Measurements from ENCODE around the gene MYO18A.
A peak's percentile ranks its signal among the peaks of the same experiment; 100 is the strongest.

The MYO18A gene

DNA sequence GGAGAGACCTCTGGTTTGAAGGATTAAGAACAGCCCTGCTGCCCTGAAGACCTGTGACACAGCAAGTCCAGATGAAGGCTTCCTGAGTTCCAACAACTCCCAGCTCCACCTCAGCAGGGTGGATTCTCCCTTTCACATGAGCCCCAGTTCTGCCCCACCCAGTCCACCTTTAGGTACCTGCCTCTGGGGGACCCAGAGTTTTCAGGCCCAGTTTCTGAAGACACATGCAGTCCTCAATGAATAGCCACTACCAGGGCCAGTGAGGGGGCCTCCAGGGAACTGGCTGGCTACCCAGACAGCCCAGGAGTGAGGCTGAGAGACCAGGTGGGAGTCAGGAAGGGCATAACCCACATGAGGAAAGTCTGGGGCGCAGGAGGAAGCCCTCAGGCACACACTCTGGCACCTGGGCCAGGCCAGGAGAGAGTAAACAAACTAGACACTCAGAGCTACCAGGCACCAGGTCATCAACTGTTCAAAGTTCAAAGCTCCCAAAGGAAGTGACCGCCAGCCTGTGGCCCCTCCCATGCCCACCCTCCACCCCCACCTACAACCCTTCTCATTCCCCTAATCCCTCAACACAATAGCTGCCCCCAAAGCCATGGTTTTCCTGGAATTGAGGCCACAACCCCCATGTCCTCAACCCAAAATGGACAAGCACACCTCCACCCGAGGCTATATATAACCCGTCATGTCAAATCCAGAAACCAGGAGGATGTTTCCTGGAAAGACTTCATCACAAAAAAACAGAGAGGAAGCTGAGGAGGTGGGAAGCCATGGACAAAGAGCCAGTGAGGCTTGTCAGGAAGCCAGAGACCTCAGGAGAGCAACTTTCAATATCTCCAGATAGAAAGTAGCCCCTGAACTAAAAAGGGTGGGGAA lies 2.1 kb downstream of the MYO18A start:
- H3K9ac ChIP-seq (ENCODE audit: low read length), result no peak overlapping the region
- H3K9me3 ChIP-seq (ENCODE audit: insufficient read depth, low read length), result no peaks in the 10 kb centered on the region
- no peaks in the 10 kb centered on the region for H3K79me2 ChIP-seq (ENCODE audit: low read length)
- H4K20me1 ChIP-seq (ENCODE audit: insufficient read depth, low read length), result no peaks in the 10 kb centered on the region
- H3K27ac ChIP-seq (ENCODE audit: low read length), result no peak overlapping the region
- H3K27me3 ChIP-seq (ENCODE audit: low read depth, low read length), result no peaks in the 10 kb centered on the region
- H3K36me3 ChIP-seq (replicated peaks; ENCODE audit: low read depth, low read length), result no peaks in the 10 kb centered on the region
- no peak overlapping the region for H3K4me2 ChIP-seq (ENCODE audit: low read length)
- TF ChIP-seq EZH2phosphoT487 (IDR thresholded peaks at IDR 0.05; ENCODE audit: low read depth), result no peak
- TF ChIP-seq, protein P1, sequence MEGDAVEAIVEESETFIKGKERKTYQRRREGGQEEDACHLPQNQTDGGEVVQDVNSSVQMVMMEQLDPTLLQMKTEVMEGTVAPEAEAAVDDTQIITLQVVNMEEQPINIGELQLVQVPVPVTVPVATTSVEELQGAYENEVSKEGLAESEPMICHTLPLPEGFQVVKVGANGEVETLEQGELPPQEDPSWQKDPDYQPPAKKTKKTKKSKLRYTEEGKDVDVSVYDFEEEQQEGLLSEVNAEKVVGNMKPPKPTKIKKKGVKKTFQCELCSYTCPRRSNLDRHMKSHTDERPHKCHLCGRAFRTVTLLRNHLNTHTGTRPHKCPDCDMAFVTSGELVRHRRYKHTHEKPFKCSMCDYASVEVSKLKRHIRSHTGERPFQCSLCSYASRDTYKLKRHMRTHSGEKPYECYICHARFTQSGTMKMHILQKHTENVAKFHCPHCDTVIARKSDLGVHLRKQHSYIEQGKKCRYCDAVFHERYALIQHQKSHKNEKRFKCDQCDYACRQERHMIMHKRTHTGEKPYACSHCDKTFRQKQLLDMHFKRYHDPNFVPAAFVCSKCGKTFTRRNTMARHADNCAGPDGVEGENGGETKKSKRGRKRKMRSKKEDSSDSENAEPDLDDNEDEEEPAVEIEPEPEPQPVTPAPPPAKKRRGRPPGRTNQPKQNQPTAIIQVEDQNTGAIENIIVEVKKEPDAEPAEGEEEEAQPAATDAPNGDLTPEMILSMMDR (IDR thresholded peaks at IDR 0.05; ENCODE audit: low read depth, low read length), result no peak
- H3K4me3 ChIP-seq (ENCODE audit: low read length), result no peak overlapping the region
- peaks cover 20% of the 10 kb centered on the region for H3K4me1 ChIP-seq (ENCODE audit: low read length)
- H2AFZ ChIP-seq (ENCODE audit: low read depth, low read length), result no peak overlapping the region

DNA sequence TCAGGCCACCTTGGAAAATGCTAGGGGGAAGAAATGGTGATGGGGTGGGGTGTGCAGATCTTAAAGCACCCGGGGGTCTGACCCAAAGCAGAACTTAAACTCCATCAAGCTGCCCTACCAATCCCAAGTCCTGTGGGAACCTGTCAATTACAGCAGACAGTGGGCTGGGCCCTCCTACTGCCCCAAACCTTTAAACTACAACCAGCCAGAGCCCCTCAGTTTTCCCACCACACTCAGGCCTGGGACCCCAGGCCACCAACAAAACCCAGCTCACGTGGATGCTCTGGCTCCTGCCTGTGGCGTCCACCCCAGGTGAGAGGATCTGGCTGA lies 2.7 kb downstream of the MYO18A start:
- Histone ChIP-seq H3K27ac (ENCODE audit: low read length) (no peak overlapping the region), H3K4me3 (ENCODE audit: low read length) (no peak overlapping the region), H3K9ac (ENCODE audit: low read length) (no peak overlapping the region), H4K20me1 (ENCODE audit: insufficient read depth, low read length) (no peaks in the 10 kb centered on the region), H3K4me2 (ENCODE audit: low read length) (no peak overlapping the region), H3K9me3 (ENCODE audit: insufficient read depth, low read length) (no peaks in the 10 kb centered on the region), H3K79me2 (ENCODE audit: low read length) (no peaks in the 10 kb centered on the region), H3K4me1 (ENCODE audit: low read length) (peaks cover 20% of the 10 kb centered on the region), H2AFZ (ENCODE audit: low read depth, low read length) (no peak overlapping the region), H3K27me3 (ENCODE audit: low read depth, low read length) (no peaks in the 10 kb centered on the region), H3K36me3 (replicated peaks; ENCODE audit: low read depth, low read length) (no peaks in the 10 kb centered on the region)
- no peak for TF ChIP-seq EZH2phosphoT487 (IDR thresholded peaks at IDR 0.05; ENCODE audit: low read depth)
- TF ChIP-seq, protein P1 (IDR thresholded peaks at IDR 0.05; ENCODE audit: low read depth, low read length), result no peak

DNA sequence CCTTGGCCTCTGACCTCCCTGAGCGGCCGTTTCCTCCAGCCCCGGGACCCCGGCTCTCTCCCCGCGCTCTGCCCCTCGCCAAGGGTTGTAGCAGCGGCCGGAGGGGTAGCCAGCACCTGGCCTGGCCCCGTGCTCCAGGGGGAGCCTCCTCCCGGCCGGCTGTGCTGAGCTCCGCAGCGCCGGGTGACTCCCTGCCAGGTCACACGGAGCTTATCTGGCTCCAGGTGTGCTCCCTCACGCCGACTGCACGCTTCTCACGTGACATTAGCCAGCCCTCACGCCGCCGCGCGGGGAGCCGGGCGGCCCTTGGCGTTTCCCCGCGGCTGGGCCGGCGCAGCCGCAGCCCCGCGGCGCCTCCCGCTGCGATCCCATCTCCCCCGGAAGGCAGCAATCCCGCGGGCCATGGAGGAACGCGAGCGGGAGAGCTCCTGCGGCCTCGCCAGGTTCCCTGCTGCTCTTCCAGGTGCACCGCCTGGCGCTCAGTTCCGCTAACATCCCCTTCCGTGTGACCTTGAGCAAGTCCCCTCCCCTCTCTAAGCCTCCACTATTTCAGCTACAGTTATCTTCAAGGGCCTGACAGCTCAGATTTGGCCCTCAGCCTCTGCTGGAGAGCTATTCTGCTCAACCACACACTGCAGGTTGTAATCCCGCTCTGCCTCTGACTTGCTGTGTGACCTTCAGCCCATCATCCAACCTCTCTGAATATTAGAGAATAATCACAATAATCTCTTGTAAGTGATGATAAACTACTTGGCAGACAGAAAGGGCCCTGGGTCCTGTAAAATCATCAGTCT lies 3.4 kb downstream of the MYO18A start:
- H3K9ac ChIP-seq (ENCODE audit: low read length), result peak overlapping the region; percentile 62
- no peaks in the 10 kb centered on the region for H4K20me1 ChIP-seq (ENCODE audit: insufficient read depth, low read length)
- TF ChIP-seq EZH2phosphoT487 (IDR thresholded peaks at IDR 0.05; ENCODE audit: low read depth), result no peak
- TF ChIP-seq, protein P1 (IDR thresholded peaks at IDR 0.05; ENCODE audit: low read depth, low read length), result no peak
- peak overlapping the region; percentile 84 for H3K4me3 ChIP-seq (ENCODE audit: low read length)
- H3K79me2 ChIP-seq (ENCODE audit: low read length), result no peaks in the 10 kb centered on the region
- peak overlapping the region; percentile 87 for H3K4me2 ChIP-seq (ENCODE audit: low read length)
- peak overlapping the region; percentile 66 for H2AFZ ChIP-seq (ENCODE audit: low read depth, low read length)
- no peak overlapping the region for H3K27ac ChIP-seq (ENCODE audit: low read length)
- no peaks in the 10 kb centered on the region for H3K36me3 ChIP-seq (replicated peaks; ENCODE audit: low read depth, low read length)
- H3K9me3 ChIP-seq (ENCODE audit: insufficient read depth, low read length), result no peaks in the 10 kb centered on the region
- H3K27me3 ChIP-seq (ENCODE audit: low read depth, low read length), result no peaks in the 10 kb centered on the region
- H3K4me1 ChIP-seq (ENCODE audit: low read length), result peaks cover 20% of the 10 kb centered on the region

DNA sequence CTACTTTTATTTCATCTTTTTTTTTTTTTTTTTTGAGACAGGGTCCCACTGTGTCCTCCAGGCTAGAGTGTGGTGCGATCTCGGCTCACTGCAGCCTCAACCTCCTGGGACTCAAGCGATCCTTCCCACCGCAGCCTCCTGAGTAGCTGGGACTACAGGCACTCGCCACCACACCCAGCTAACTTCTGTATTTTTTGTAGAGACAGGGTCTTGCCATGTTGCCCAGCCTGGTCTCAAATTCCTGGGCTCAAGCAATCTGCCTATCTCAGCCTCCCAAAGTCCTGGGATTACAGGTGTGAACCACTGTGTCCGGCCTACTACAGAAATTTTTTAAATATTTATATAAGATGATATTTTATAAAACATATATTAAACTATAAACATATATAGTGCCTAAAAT lies 4.8 kb downstream of the MYO18A start:
- Histone ChIP-seq H2AFZ (ENCODE audit: low read depth, low read length) (no peak overlapping the region), H3K4me3 (ENCODE audit: low read length) (no peak overlapping the region), H3K27ac (ENCODE audit: low read length) (no peak overlapping the region), H3K36me3 (replicated peaks; ENCODE audit: low read depth, low read length) (no peaks in the 10 kb centered on the region), H3K4me1 (ENCODE audit: low read length) (peaks cover 14% of the 10 kb centered on the region), H3K9me3 (ENCODE audit: insufficient read depth, low read length) (no peaks in the 10 kb centered on the region), H3K27me3 (ENCODE audit: low read depth, low read length) (no peaks in the 10 kb centered on the region), H3K9ac (ENCODE audit: low read length) (no peak overlapping the region), H4K20me1 (ENCODE audit: insufficient read depth, low read length) (no peaks in the 10 kb centered on the region), H3K79me2 (ENCODE audit: low read length) (no peaks in the 10 kb centered on the region), H3K4me2 (ENCODE audit: low read length) (no peak overlapping the region)
- no peak for TF ChIP-seq EZH2phosphoT487 (IDR thresholded peaks at IDR 0.05; ENCODE audit: low read depth)
- TF ChIP-seq, protein P1 (IDR thresholded peaks at IDR 0.05; ENCODE audit: low read depth, low read length), result no peak
